GM18867 (cell line): ENCODE results near the gene NHS.

Experiments used
- ATAC-seq: cut with Tn5 transposase; IDR thresholded peaks from one replicate; pipeline ENCODE4 v1.9.1; 2021; ENCODE audit warnings: mild to moderate bottlenecking, moderate library complexity; ENCODE audit not compliant: unreplicated experiment

The NHS gene

GRCh38 chrX:17656556-17656955 lies 281.6 kb downstream of the NHS start:
- no peak for ATAC-seq

DNA sequence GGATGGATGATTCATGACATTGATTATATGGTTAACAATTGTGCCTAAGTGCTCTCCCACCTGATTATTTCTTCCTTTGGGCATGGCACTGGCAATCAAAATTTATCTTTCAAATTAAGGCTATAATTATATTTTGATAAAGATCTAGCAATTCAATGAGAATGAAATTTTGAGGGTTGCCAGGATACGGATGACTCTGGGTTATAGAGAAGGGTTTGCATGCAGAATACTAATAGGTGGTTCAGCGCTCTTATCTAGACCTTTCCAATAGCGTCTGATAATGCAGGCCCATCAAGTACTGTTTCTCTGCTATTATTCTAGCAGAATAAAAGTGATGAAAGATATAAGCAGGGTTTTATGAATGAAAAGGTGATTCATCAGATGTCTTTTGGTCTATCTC lies 287.4 kb downstream of the NHS start:
- ATAC-seq = no peak

- ATAC-seq = no peak
These were observed 293.9 kb downstream of the NHS start for GRCh38 chrX:17668929-17669328.

- ATAC-seq = no peak
These were observed 294.5 kb downstream of the NHS start for GRCh38 chrX:17669458-17669857.

DNA sequence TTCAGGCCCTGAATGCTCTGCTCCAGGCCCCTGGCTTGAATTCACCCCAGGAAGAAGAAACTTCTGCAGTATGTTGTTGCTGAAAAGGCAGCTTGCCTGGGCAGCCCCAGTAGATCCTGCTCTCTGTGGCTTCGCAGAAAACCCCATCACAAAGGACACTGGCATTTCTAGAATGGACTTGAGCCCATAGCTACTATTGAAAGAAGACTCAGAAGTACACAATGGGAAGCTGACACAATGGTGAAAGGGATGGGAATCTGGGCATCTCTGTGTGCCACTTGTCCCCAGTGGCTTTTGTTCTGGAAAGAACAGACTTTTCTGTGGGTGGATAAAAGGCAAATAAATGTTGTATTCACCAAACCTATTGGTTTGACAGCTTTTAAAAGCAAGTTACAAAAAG lies 294.9 kb downstream of the NHS start:
- no peak for ATAC-seq

DNA sequence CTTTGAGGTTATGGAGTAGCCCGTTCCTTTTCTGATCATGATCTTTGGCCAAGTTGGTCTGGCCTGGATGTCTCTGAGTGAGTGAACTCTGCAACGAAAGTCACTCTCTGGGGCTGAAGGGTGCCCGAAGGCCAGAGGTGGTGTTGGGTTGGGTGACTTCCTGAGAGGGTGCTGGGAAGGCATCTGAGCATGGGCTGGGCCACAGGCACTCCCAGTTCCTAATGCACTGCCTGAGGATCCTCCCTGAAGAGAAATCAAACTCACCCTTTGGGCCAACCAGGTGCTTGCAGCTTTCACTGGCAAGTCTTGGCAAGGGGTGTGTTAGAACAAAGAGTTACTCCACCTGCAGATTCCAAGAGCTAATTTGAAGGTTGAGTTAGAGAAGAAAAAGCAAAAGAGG lies 295.9 kb downstream of the NHS start:
- no peak for ATAC-seq

DNA sequence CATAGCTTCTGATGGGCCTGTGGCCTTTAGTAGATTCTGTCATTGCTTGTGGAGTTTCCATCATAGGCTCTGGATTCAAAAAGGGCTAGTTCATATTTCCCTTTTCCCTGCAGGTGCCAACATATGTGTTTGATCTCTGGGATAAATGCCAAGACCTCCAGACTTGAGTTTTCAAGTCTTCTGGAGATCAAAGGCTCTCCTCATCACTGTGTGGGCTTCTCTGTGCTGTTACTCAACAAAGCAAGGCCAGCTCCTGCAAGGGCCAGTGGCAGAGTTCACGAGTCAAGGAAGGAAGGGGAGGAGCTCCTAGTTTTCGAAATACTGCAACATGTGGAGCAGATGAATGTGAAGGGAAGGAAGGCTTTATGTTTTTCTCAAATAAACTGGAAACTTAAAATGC lies 299.6 kb downstream of the NHS start:
- no peak for ATAC-seq

DNA sequence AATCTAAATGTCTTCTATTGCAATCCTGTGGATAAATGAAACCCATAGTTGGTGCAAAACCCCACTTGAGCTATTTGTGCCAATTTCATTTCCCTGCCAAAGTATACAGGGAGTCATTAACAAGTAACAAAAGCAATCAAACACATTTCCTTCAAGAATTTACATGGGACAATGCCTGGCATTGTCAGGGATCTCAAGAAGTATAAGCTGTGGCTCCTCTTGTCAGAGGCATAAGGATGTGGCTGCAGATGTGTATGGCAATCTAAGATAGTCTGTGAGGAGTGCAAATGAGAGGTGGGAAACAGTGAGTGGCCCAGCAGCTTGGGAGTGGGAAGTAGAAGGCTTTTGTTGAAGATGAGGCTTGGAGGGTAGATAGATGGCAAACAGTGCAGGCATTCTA lies 304.3 kb downstream of the NHS start:
- ATAC-seq = no peak

DNA sequence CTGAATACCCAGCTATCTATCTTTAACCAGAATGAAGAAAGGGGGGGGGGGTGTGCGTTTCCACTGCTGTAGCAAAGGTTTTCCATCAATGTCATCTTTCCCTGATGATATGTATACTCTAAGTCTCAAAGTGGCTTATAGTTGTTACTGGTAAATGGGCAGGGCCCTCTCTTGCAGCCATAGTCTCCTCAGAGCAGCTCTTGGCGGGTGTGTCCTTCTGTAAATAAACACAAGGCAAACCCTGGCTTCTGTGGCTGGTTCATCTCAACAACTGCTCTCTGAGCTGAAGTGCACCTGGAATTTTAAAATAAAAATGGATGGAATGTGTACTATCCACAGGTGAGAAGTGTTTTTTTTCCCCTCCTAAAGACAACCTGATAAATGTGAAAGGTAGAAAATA lies 304.8 kb downstream of the NHS start:
- ATAC-seq = no peak

GRCh38 chrX:17680732-17681413 lies 305.9 kb downstream of the NHS start:
- ATAC-seq = no peak

DNA sequence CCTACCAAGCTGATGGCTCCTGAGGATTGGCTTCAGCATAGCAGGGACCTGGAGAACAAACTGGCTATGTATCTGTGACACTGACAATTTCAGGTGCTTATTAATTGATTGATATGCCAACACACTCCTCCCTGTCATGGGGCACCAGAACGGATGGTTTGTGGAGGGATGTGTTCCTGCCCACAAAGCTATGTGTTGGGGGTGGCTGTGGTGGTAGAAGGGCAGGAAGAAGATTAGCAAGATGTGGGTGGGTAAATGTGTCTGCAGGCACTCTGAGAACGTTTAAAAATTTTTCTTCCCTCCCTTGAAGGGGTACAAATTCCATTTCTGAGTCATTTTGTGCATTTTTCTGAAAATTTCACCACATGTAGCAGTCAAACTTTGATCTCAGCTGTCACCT lies 307.3 kb downstream of the NHS start:
- ATAC-seq = no peak

DNA sequence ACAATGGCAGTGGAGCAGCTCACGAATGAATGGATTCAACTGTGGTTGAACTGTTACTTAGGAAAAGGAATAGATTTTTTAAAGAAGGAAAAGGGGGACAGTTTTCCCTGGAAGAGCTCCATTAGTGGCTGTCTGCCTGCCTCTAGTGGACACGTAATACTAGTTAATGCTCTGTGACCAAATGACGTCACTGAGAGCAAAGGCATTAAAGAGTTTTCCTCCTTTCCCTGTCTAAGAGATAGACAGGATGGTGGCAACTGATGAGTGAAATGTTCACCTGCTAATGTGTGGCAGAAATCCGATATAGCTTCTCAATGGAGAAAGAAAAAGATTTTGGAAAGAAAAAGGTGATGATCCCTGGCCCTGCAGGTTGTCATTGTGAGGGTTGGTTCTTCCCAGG lies 310.0 kb downstream of the NHS start:
- no peak for ATAC-seq

- no peak for ATAC-seq
These were observed 312.6 kb downstream of the NHS start for GRCh38 chrX:17687648-17688047.

DNA sequence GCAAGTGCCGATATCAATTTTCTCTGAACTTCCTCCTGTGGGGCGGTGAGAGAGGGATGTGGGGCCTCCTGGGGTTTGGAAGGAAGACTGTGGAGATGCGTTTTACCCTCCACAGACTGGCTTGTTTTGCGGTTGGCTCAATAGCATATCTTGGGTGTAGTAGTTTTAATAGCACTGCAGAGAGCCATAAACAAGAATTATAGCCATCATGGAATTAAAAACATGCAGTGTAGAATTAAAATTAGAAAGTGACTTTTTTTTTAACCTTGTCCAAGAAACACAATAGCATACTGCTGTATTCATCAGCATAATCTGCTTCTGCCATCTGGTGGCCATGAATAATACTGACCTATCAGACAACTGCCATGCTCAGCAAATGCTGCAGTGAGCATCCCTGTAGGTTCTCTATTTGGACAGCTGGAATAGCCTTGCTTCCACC lies 315.0 kb downstream of the NHS start:
- peak; percentile 73 for ATAC-seq

DNA sequence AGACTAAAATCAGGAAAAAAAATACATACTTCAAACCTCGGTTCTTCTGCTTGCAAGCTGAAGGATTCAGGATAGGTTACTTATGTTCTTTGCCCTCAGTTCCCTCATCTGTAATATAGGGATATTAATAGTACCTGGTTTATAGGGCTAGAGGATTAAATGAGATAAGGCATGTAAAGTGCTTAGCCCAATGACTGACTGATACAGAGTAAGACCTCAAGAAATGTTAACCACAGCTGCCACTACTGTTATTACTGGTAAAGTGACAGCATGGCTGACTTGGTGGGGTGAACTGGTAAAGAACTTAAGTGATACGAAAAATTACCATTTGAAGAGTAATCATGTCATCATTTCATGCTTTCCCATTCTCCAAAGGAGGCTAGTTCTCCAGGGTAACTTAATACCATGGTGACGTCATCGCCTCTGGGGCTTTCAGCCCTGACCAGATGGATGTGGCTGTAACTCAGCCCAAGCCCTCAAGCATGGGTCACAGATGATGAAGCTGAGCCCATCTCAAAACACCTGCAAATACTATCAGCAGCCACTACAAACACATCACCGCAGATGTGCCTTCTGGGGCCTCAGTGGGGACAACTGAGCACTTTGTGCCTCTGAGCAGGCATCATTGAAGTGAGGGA lies 317.8 kb downstream of the NHS start:
- peak; percentile 78 for ATAC-seq

- ATAC-seq = no peak
These were observed 322.2 kb downstream of the NHS start for GRCh38 chrX:17697191-17697590.

DNA sequence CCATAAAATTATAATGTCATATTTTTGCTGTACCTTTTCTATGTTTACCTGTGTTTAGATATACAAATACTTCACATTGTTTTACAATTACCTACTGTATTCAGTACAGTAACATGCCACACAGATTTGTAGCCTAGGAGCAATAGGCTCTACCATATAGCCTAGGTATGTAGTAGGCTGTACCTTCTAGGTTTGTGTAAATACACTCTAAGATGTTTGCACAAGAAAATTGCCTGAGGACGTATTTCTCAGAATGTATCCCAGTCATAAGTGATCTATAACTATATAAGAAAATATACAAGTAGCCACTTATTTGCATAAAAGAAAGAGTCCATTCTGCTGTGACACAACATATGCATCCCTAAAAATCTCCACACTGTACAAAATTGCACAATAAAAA lies 326.0 kb downstream of the NHS start:
- ATAC-seq = no peak

GRCh38 chrX:17703201-17703600 lies 328.2 kb downstream of the NHS start:
- ATAC-seq = no peak

GRCh38 chrX:17705211-17705610 lies 330.2 kb downstream of the NHS start:
- no peak for ATAC-seq

DNA sequence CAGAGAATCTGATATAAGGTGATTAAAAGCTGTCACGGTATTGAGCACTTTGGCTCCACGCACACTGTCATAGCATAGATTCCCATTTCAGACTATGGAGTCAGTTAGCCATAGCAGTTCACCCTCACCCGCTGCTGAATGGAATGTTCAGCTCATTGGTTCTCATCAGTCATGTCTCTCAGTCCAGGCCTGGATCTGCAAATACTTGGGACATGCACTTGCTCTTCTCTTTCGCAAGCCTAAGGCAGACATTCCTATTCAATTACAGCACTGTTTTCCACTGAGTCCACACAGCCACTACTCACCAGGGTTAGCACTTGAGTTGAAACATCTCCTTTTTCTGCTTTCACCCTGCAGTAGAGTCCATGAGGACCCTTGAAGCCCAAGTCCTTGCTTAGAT lies 331.7 kb downstream of the NHS start:
- no peak for ATAC-seq

DNA sequence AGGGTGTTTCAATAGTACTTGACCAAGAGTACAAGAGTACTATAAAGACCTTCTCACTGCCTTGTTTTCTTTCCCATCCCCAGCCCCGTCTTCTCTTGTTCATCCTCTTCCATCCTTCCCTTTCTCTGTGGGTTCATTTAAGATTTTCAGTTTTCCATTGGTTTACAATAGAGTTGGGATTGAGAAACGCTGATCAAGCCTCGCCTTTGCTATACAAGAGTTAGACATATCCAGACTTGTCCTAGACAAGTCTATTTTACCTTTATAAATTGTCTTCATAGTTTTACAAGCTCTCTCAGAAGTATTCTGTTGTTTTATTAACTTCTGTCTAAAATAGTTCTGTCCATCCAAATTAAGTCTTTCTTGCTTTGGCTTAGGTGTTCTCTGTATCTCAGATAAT lies 332.7 kb downstream of the NHS start:
- ATAC-seq = no peak

GRCh38 chrX:17710871-17711301 lies 335.9 kb downstream of the NHS start:
- no peak for ATAC-seq

DNA sequence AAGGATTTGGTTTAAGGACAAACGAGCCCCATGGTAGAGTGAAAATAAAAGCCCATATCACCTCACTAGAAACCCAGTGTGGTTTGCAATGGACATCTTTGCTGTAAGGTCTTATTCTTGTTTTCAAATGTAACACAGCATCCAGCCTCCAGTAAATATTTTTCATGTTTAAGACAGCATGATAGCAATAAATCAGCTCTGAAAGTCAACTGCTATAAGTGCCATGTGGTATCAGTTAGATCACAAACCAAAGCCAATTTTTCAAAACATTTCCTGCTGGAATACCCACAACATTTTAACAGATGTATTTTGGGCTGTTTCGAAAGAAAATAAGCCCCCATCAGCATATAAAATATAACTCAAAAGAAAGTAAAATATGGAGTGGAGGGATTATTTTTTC lies 338.3 kb downstream of the NHS start:
- ATAC-seq = no peak
